ENCODE data around the gene SULT1C4. TPM values are rescaled to one million over a fixed set of nuclear protein-coding genes. Genes with fewer than 3 reads are reported as not detected.

The SULT1C4 gene
- total and polyA plus RNA-seq, 2 of the 8 experiments (the other 6 are each of a cell fraction or from before 2014, with no cell fraction given): 1.5 to 2.1 TPM

- TF ChIP-seq CTCF (IDR thresholded peaks at IDR 0.05; ENCODE audit: control extremely low read depth in 1 of 3, insufficient read depth in 1 of 3, low read depth in 1 of 3, low read length in 3 of 3) (no peak), RNF2 (IDR thresholded peaks at IDR 0.05; ENCODE audit: borderline replicate concordance, low read depth, low read length, missing control alignments, poor library complexity, severe bottlenecking) (no peak)
These were observed 7.7 kb upstream of the SULT1C4 start (continued) for GRCh38 chr2:108370080-108370479.

Data from H1 (cell line).